ENCODE data around the gene CYP4A22. TPM values are rescaled to one million over a fixed set of nuclear protein-coding genes. Genes with fewer than 3 reads are reported as not detected.

CYP4A22 gene
- total and polyA plus RNA-seq, 2 donors from 2014 or later, result 4.1 to 108 TPM

DNA sequence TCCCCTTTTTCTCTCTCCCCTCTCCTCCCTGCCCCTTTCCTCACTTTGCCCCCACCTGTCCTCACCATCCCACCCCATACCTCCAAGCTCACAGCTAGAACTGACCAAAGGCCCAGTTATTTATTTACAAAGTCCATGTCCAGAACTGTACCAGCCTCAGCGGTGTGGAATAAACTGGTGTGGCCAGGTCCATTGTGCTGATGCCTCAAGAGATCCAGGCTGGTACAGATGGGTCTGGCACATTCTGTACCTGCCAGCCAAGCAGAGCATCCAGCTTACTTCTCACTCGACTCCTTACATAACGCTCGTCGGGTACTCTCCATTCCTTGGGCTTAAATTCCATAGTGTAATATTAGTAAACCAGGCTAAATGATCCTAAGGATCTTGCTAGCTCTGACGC, 40.8 kb downstream of the CYP4A22 start:
- Histone ChIP-seq H3K27me3 (ENCODE audit: control insufficient read depth, insufficient read depth, low read length) (no peaks in the 10 kb centered on the region), H3K27ac (ENCODE audit: low read depth in 2 of 2, low read length in 2 of 2) (peak overlapping the region; percentile 87 to 88), H3K9me3 (ENCODE audit: control insufficient read depth in 2 of 3, insufficient read depth in 1 of 3, low read length in 3 of 3) (peaks cover 0 to 1% (median 0%) of the 10 kb centered on the region in 3 donors), H3K9ac (ENCODE audit: low read length in 3 of 3) (peak overlapping the region in 1 of 3 donors; percentile 71), H3K4me3 (ENCODE audit: low read length in 3 of 3) (peak overlapping the region in 2 of 3 donors; percentile 59 to 67), H3K4me1 (ENCODE audit: control insufficient read depth in 2 of 3, insufficient read depth in 2 of 3, low read depth in 1 of 3, low read length in 3 of 3) (peaks cover 0 to 23% (median 15%) of the 10 kb centered on the region in 3 donors), H3K36me3 (ENCODE audit: control insufficient read depth in 2 of 3, insufficient read depth in 3 of 3, low read length in 3 of 3) (peaks cover 0 to 3% (median 0%) of the 10 kb centered on the region in 3 donors)
- FAIRE-seq, result no peak
- TF ChIP-seq, protein P1, sequence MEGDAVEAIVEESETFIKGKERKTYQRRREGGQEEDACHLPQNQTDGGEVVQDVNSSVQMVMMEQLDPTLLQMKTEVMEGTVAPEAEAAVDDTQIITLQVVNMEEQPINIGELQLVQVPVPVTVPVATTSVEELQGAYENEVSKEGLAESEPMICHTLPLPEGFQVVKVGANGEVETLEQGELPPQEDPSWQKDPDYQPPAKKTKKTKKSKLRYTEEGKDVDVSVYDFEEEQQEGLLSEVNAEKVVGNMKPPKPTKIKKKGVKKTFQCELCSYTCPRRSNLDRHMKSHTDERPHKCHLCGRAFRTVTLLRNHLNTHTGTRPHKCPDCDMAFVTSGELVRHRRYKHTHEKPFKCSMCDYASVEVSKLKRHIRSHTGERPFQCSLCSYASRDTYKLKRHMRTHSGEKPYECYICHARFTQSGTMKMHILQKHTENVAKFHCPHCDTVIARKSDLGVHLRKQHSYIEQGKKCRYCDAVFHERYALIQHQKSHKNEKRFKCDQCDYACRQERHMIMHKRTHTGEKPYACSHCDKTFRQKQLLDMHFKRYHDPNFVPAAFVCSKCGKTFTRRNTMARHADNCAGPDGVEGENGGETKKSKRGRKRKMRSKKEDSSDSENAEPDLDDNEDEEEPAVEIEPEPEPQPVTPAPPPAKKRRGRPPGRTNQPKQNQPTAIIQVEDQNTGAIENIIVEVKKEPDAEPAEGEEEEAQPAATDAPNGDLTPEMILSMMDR (IDR thresholded peaks at IDR 0.05; ENCODE audit: borderline replicate concordance, extremely low read depth, insufficient read depth), result no peak
- intact Hi-C loops (cut with DNase I), result no loop called here
- DNase-seq, result peak in 1 of 5 donors; percentile 28

DNA sequence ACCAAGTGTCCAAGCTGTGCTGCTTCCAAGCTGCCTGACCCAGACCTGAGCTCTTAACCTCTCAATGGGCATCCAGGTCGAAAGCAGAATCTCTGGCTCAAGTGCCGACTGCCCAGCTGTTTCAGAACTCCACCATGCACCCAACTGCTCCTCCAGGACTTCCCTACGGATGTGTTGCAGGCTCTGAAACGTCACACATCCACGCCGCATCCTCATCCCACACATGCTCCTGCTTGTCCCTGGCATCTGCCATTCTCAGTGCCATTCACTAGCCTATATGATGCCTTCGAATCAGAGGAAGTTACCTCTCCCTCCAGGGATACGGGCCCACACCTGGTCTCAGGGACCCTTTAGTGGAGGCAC, 41.4 kb downstream of the CYP4A22 start:
- peak in 1 of 5 donors; percentile 49 for DNase-seq
- Histone ChIP-seq H3K4me1 (ENCODE audit: control insufficient read depth in 2 of 3, insufficient read depth in 2 of 3, low read depth in 1 of 3, low read length in 3 of 3) (peaks cover 0 to 29% (median 16%) of the 10 kb centered on the region in 3 donors), H3K9me3 (ENCODE audit: control insufficient read depth in 2 of 3, insufficient read depth in 1 of 3, low read length in 3 of 3) (no peaks in the 10 kb centered on the region), H3K27me3 (ENCODE audit: control insufficient read depth, insufficient read depth, low read length) (no peaks in the 10 kb centered on the region), H3K27ac (ENCODE audit: low read depth in 2 of 2, low read length in 2 of 2) (peak overlapping the region; percentile 87 to 88), H3K4me3 (ENCODE audit: low read length in 3 of 3) (peak overlapping the region; percentile 18 to 67 (median 59)), H3K36me3 (ENCODE audit: control insufficient read depth in 2 of 3, insufficient read depth in 3 of 3, low read length in 3 of 3) (peaks cover 0 to 9% (median 2%) of the 10 kb centered on the region in 3 donors), H3K9ac (ENCODE audit: low read length in 3 of 3) (peak overlapping the region in 2 of 3 donors; percentile 38 to 71)
- FAIRE-seq, result no peak
- intact Hi-C loops (cut with DNase I), result no loop called here
- TF ChIP-seq, protein P1 (IDR thresholded peaks at IDR 0.05; ENCODE audit: borderline replicate concordance, extremely low read depth, insufficient read depth), result no peak

DNA sequence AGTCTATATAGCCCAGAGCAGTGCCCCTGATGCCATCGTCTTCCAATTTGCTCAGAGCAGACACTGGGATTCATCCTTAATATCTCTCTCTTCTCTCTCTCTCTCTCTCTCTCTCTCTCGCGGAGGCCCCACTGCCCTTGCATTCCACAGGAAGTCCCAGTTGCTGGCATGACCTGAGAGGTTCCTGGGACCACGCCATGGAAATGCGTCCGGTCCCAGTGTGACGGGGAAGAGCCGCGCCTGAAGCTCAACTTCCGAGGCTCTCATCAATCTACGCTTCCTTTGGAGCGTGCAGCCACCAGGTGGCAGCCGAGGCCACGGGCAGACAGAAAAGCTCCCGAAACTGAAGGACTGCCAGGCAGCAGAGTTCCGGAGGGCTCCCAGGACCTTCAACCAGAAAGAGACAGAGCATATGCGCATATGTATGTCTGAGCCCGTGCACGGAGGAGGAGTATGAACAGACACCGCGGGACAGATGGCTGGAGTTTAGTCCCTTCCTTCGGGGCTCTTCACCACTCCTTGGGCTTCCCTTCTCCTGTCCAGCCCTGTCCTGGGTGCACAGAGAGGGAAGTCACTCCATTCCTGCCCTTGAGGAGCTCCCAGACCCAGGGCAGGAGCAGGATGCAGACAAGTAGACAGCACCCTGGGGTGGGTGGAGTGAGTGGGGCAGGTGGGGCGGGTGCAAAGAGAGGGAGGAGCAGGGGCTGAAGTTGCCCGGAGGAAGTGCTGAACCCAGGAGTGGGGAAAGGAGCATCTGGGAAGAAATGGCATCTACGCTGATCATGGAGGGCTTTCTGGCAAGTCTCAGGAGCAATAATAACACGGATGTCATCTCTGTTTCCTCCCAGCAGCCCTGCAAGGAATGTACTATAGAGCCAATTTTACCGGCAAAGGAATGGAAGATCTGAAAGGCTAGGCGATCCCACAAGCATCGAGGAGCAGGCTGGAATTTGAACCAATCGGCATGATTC, 42.1 kb downstream of the CYP4A22 start:
- TF ChIP-seq, protein P1 (IDR thresholded peaks at IDR 0.05; ENCODE audit: borderline replicate concordance, extremely low read depth, insufficient read depth), result peak; percentile 90
- FAIRE-seq, result no peak
- intact Hi-C loops (cut with DNase I), result no loop called here

More for the DNA sequence above, 42.1 kb downstream of the CYP4A22 start:
- H3K9me3 ChIP-seq (ENCODE audit: control insufficient read depth in 2 of 3, insufficient read depth in 1 of 3, low read length in 3 of 3), result no peaks in the 10 kb centered on the region
- DNase-seq, result peak; percentile 95 to 97 (median 95)
- H3K4me3 ChIP-seq (ENCODE audit: low read length in 3 of 3), result peak overlapping the region; percentile 47 to 80 (median 59)
- peaks cover 0 to 29% (median 19%) of the 10 kb centered on the region in 3 donors for H3K4me1 ChIP-seq (ENCODE audit: control insufficient read depth in 2 of 3, insufficient read depth in 2 of 3, low read depth in 1 of 3, low read length in 3 of 3)
- H3K9ac ChIP-seq (ENCODE audit: low read length in 3 of 3), result peak overlapping the region; percentile 49 to 79 (median 71)
- H3K36me3 ChIP-seq (ENCODE audit: control insufficient read depth in 2 of 3, insufficient read depth in 3 of 3, low read length in 3 of 3), result peaks cover 0 to 10% (median 2%) of the 10 kb centered on the region in 3 donors
- peak overlapping the region; percentile 87 to 88 for H3K27ac ChIP-seq (ENCODE audit: low read depth in 2 of 2, low read length in 2 of 2)
- no peaks in the 10 kb centered on the region for H3K27me3 ChIP-seq (ENCODE audit: control insufficient read depth, insufficient read depth, low read length)
